HepG2 (cell line): ENCODE data around the gene ZNF217. TPM values are rescaled to one million over a fixed set of nuclear protein-coding genes. Genes with fewer than 3 reads are reported as not detected.
A peak's percentile ranks its signal among the peaks of the same experiment; 100 is the strongest.

Experiments
- AGO2 ChIP-seq: fragments of 200-400 bp; formaldehyde crosslinking; optimal IDR thresholded peaks from 2 replicates; pipeline ENCODE3; 2017; ENCODE audit warnings: mild to moderate bottlenecking, low read depth, low read length, moderate library complexity
- BRCA1 ChIP-seq: sonication (generic); formaldehyde crosslinking; IDR thresholded peaks from 2 replicates; pipeline ENCODE4 v1.4.0; 2020; ENCODE audit warnings: missing genetic modification reagents
- ESRRA ChIP-seq: sonication (generic); formaldehyde crosslinking; IDR thresholded peaks from 2 replicates; pipeline ENCODE4 v1.5.1; 2020; ENCODE audit warnings: mild to moderate bottlenecking, low read depth, missing genetic modification reagents
- FIP1L1 ChIP-seq: fragments of 200-400 bp; formaldehyde crosslinking; IDR thresholded peaks from 2 replicates; pipeline ENCODE4 v1.6.1; 2018; ENCODE audit warnings: low read depth, mild to moderate bottlenecking, low read length, moderate library complexity, borderline replicate concordance; ENCODE audit not compliant: insufficient read depth
- HCFC1 ChIP-seq: fragments of 150-350 bp; IDR thresholded peaks from 2 replicates; pipeline ENCODE4 v1.6.1; 2014; ENCODE audit warnings: low read depth, low read length
- IKZF1 ChIP-seq: fragments of 450-650 bp; IDR thresholded peaks from 2 replicates; pipeline ENCODE4 v1.7.1; 2016
- NFE2L1 ChIP-seq: sonication (generic); formaldehyde crosslinking; IDR thresholded peaks from 2 replicates; pipeline ENCODE4 v1.4.0; 2020; ENCODE audit warnings: missing genetic modification reagents, mild to moderate bottlenecking, borderline replicate concordance
- NRL ChIP-seq: sonication (generic); formaldehyde crosslinking; IDR thresholded peaks from 2 replicates; pipeline ENCODE4 v1.5.0; 2020; ENCODE audit warnings: missing genetic modification reagents, mild to moderate bottlenecking, moderate library complexity, borderline replicate concordance
- ONECUT2 ChIP-seq: sonication (generic); formaldehyde crosslinking; IDR thresholded peaks from 2 replicates; pipeline ENCODE4 v1.4.0; 2020; ENCODE audit warnings: missing genetic modification reagents
- TBL1XR1 ChIP-seq: fragments of 150-350 bp; IDR thresholded peaks from 2 replicates; pipeline ENCODE4 v1.6.1; 2014; ENCODE audit warnings: borderline replicate concordance, low read length; ENCODE audit not compliant: partially characterized antibody
- THYN1 ChIP-seq: sonication (generic); formaldehyde crosslinking; IDR thresholded peaks from 2 replicates; pipeline ENCODE4 v1.8.1; 2023; ENCODE audit warnings: low read depth, mild to moderate bottlenecking, moderate library complexity, missing genetic modification reagents, borderline replicate concordance
- ZNF263 ChIP-seq: sonication (generic); formaldehyde crosslinking; IDR thresholded peaks from 2 replicates; pipeline ENCODE4 v1.4.0; 2020; ENCODE audit warnings: missing genetic modification reagents
- ZNF570 ChIP-seq: sonication (generic); formaldehyde crosslinking; IDR thresholded peaks from 2 replicates; pipeline ENCODE4 v1.4.0; 2020; ENCODE audit warnings: mild to moderate bottlenecking, missing genetic modification reagents, borderline replicate concordance
- ZNF589 ChIP-seq: sonication (generic); formaldehyde crosslinking; conservative IDR thresholded peaks from 2 replicates; pipeline ENCODE4 v1.8.0; 2022; ENCODE audit warnings: mild to moderate bottlenecking, moderate library complexity, missing genetic modification reagents
- ZSCAN31 ChIP-seq: sonication (generic); formaldehyde crosslinking; IDR thresholded peaks from 2 replicates; pipeline ENCODE4 v1.5.0; 2020; ENCODE audit warnings: low read depth, mild to moderate bottlenecking, missing genetic modification reagents
- polyA plus RNA-seq, 8 experiments: library from polyadenylated mRNA; depleted of rRNA in 3 of 8; stranded (reverse) in 7 of 8; unstranded in 1 of 8; fragments of >200 nt; fragmentation: Illumina TruSeq in 4 of 8; extraction: Trizol in 4 of 8; gene quantifications; 2 replicates each; pipeline versions ENCODE4 v1.2.1 to v1.2.3, GENCODE V29; 2011 to 2016; ENCODE audit warnings: low read depth in 4 of 8, missing spikeins in 1 of 8, mixed read lengths in 1 of 8; ENCODE audit not compliant: insufficient read depth in 1 of 8
- total RNA-seq, 5 experiments: library from RNA; depleted of rRNA; stranded (reverse); fragments of >200 nt; fragmentation: Illumina TruSeq; extraction: Trizol; gene quantifications; 2 replicates each; pipeline ENCODE4 v1.2.3, GENCODE V29; 2016; ENCODE audit warnings: low read depth in 1 of 5
- TF ChIP-seq, protein P1 (sequence below): sonication (generic); formaldehyde crosslinking; IDR thresholded peaks from 2 replicates; pipeline ENCODE4 v1.5.1; 2020; ENCODE audit warnings: mild to moderate bottlenecking, missing genetic modification reagents
- TF ChIP-seq, protein P2 (sequence below): sonication (generic); formaldehyde crosslinking; IDR thresholded peaks from 2 replicates; pipeline ENCODE4 v1.4.0; 2020; ENCODE audit warnings: low read depth, mild to moderate bottlenecking, missing genetic modification reagents
- TF ChIP-seq, protein P3 (sequence below): IDR thresholded peaks from 2 replicates; pipeline ENCODE4 v1.6.1; 2016; ENCODE audit warnings: control low read depth
- TF ChIP-seq, protein P4 (sequence below): sonication (generic); formaldehyde crosslinking; IDR thresholded peaks from 2 replicates; pipeline ENCODE4 v1.8.1; 2023; ENCODE audit warnings: mild to moderate bottlenecking, missing genetic modification reagents
- TF ChIP-seq, protein P5 (sequence below): sonication (generic); formaldehyde crosslinking; IDR thresholded peaks from 2 replicates; pipeline ENCODE4 v1.8.0; 2022; ENCODE audit warnings: mild to moderate bottlenecking, missing genetic modification reagents

The ZNF217 gene
- total and polyA plus RNA-seq, 2 of the 13 experiments (the other 11 are each of a cell fraction or from before 2014, with no cell fraction given) = 22.3 to 29.8 TPM

DNA sequence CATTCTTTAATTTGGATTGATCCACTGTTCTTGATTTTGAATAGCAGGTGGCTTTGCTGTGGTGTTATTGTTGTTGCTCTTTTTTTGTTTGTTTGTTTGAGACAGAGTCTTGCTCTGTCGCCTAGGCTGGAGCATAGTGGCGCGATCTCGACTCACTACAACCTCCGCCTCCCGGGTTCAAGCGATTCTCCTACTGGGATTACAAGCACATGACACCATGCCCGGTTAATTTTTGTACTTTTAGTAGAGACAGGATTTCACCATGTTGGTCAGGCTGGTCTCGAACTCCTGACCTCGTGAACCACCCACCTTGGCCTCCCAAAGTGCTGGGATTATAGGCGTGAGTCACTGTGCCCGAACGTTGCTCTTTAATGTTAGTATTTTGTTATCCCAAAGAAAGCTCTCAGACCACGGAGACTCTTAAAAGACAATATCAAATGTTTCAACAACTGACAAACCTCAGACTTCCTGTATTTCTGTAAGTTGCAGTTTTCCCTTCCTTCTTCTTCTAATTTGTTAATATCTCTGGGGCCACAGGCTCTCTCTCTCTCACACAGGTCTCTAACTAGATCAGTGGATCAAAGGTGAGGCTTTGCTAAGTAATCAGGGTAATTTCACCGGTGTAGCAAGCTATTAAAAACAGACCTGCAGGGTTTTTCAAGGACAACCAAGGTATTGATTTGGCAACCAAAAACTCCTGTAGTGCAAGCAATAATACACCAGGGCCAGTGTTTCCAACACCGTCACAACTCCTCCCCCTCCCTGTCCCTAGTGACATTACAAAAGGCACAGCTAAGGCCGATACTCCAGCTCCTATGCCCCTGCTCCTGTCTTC lies 48.8 kb upstream of the ZNF217 start (continued):
- TF ChIP-seq, protein P1, sequence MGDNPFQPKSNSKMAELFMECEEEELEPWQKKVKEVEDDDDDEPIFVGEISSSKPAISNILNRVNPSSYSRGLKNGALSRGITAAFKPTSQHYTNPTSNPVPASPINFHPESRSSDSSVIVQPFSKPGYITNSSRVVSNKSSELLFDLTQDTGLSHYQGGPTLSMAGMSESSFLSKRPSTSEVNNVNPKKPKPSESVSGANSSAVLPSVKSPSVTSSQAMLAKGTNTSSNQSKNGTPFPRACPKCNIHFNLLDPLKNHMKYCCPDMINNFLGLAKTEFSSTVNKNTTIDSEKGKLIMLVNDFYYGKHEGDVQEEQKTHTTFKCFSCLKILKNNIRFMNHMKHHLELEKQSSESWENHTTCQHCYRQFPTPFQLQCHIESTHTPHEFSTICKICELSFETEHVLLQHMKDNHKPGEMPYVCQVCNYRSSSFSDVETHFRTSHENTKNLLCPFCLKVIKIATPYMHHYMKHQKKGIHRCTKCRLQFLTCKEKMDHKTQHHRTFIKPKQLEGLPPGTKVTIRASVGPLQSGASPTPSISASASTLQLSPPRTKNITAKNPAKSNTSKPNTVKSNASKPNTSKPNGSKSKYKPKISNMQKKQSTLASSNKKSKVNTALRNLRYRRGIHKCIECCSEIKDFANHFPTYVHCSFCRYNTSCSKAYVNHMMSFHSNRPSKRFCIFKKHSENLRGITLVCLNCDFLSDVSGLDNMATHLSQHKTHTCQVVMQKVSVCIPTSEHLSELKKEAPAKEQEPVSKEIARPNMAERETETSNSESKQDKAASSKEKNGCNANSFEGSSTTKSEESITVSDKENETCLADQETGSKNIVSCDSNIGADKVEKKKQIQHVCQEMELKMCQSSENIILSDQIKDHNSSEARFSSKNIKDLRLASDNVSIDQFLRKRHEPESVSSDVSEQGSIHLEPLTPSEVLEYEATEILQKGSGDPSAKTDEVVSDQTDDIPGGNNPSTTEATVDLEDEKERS = 0 out of 2 replicates have a peak, but pooled peaks have one; percentile 17
- TF ChIP-seq ONECUT2 (peak; percentile 99), ZSCAN31 (CRISPR knock-in tag) (peak; percentile 96), ESRRA (CRISPR knock-in tag) (peak; percentile 92), TBL1XR1 (peak; percentile 88), IKZF1 (no peak), AGO2 (no peak), HCFC1 (no peak), FIP1L1 (no peak), NRL (CRISPR knock-in tag) (no peak), BRCA1 (no peak), ZNF589 (CRISPR knock-in tag) (0 out of 2 replicates have a peak, but pooled peaks have one; percentile 42), THYN1 (CRISPR knock-in tag) (no peak; the same call in 1 of the 2 replicates), ZNF570 (CRISPR knock-in tag) (no peak), ZNF263 (CRISPR knock-in tag) (peak; percentile 3; the same call in 1 of the 2 replicates), NFE2L1 (no peak)
- TF ChIP-seq, protein P2, sequence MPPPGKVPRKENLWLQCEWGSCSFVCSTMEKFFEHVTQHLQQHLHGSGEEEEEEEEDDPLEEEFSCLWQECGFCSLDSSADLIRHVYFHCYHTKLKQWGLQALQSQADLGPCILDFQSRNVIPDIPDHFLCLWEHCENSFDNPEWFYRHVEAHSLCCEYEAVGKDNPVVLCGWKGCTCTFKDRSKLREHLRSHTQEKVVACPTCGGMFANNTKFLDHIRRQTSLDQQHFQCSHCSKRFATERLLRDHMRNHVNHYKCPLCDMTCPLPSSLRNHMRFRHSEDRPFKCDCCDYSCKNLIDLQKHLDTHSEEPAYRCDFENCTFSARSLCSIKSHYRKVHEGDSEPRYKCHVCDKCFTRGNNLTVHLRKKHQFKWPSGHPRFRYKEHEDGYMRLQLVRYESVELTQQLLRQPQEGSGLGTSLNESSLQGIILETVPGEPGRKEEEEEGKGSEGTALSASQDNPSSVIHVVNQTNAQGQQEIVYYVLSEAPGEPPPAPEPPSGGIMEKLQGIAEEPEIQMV = no peak; the same call in 1 of the 2 replicates
- TF ChIP-seq, protein P3, sequence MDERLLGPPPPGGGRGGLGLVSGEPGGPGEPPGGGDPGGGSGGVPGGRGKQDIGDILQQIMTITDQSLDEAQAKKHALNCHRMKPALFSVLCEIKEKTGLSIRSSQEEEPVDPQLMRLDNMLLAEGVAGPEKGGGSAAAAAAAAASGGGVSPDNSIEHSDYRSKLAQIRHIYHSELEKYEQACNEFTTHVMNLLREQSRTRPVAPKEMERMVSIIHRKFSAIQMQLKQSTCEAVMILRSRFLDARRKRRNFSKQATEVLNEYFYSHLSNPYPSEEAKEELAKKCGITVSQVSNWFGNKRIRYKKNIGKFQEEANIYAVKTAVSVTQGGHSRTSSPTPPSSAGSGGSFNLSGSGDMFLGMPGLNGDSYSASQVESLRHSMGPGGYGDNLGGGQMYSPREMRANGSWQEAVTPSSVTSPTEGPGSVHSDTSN = no peak
- TF ChIP-seq, protein P4, sequence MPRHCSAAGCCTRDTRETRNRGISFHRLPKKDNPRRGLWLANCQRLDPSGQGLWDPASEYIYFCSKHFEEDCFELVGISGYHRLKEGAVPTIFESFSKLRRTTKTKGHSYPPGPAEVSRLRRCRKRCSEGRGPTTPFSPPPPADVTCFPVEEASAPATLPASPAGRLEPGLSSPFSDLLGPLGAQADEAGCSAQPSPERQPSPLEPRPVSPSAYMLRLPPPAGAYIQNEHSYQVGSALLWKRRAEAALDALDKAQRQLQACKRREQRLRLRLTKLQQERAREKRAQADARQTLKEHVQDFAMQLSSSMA = 0 out of 2 replicates have a peak, but pooled peaks have one; percentile 21
- TF ChIP-seq, protein P5, sequence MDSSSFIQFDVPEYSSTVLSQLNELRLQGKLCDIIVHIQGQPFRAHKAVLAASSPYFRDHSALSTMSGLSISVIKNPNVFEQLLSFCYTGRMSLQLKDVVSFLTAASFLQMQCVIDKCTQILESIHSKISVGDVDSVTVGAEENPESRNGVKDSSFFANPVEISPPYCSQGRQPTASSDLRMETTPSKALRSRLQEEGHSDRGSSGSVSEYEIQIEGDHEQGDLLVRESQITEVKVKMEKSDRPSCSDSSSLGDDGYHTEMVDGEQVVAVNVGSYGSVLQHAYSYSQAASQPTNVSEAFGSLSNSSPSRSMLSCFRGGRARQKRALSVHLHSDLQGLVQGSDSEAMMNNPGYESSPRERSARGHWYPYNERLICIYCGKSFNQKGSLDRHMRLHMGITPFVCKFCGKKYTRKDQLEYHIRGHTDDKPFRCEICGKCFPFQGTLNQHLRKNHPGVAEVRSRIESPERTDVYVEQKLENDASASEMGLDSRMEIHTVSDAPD = peak; percentile 99
